ENCODE measurements around the gene GLB1L.

GRCh38 chr2:219215871-219216534 lies 29.2 kb downstream of the GLB1L start:
- TF ChIP-seq CTCF (IDR thresholded peaks at IDR 0.05; ENCODE audit: insufficient read depth, low read length, poor library complexity, severe bottlenecking): no peak
- TF ChIP-seq EZH2phosphoT487 (conservative IDR thresholded peaks at IDR 0.05; ENCODE audit: low read length): no peak
